HepG2 (cell line): Measurements from ENCODE around the gene CCDC83. TPM values are rescaled to one million over a fixed set of nuclear protein-coding genes. Genes with fewer than 3 reads are reported as not detected.

Experiments used
- ATF1 ChIP-seq: IDR thresholded peaks from 2 replicates; pipeline ENCODE4 v1.6.1; 2016; ENCODE audit warnings: mild to moderate bottlenecking, control low read depth
- CC2D1A ChIP-seq: sonication (generic); formaldehyde crosslinking; IDR thresholded peaks from 2 replicates; pipeline ENCODE4 v1.8.1; 2023; ENCODE audit warnings: mild to moderate bottlenecking, missing genetic modification reagents
- CCDC6 ChIP-seq: sonication (generic); formaldehyde crosslinking; IDR thresholded peaks from 2 replicates; pipeline ENCODE4 v1.8.1; 2022; ENCODE audit warnings: mild to moderate bottlenecking, missing genetic modification reagents, moderate library complexity
- DNMT3B ChIP-seq: conservative IDR thresholded peaks from 2 replicates; pipeline ENCODE4 v1.6.1; 2016; ENCODE audit warnings: missing biosample characterization, control low read depth
- FOXP1 ChIP-seq, 2 experiments: fragments of 450-650 bp in 1 of 2; IDR thresholded peaks; 2 replicates each; pipeline ENCODE4 v1.6.1; 2017 to 2018; ENCODE audit warnings: antibody characterized with exemption in 1 of 2
- HHEX ChIP-seq: IDR thresholded peaks from 2 replicates; pipeline ENCODE4 v1.6.1; 2016; ENCODE audit warnings: control low read depth
- HNF4A ChIP-seq: sonication (generic); formaldehyde crosslinking; IDR thresholded peaks from 2 replicates; pipeline ENCODE4 v1.4.0; 2020; ENCODE audit warnings: missing genetic modification reagents
- HOXD1 ChIP-seq: sonication (generic); formaldehyde crosslinking; IDR thresholded peaks from 2 replicates; pipeline ENCODE4 v1.5.0; 2020; ENCODE audit warnings: missing genetic modification reagents
- KLF15 ChIP-seq: sonication (generic); formaldehyde crosslinking; IDR thresholded peaks from 2 replicates; pipeline ENCODE4 v1.8.1; 2023; ENCODE audit warnings: borderline replicate concordance, mild to moderate bottlenecking, inconsistent platforms, missing genetic modification reagents, mixed read lengths
- KMT2B ChIP-seq: IDR thresholded peaks from 2 replicates; pipeline ENCODE4 v1.6.1; 2016; ENCODE audit warnings: missing genetic modification reagents, missing compliant biosample characterization
- MEF2D ChIP-seq: sonication (generic); formaldehyde crosslinking; IDR thresholded peaks from 2 replicates; pipeline ENCODE4 v1.5.1; 2020; ENCODE audit warnings: mild to moderate bottlenecking, missing genetic modification reagents
- SOX5 ChIP-seq: IDR thresholded peaks from 2 replicates; pipeline ENCODE4 v1.6.1; 2016; ENCODE audit warnings: borderline replicate concordance
- YEATS4 ChIP-seq: sonication (generic); formaldehyde crosslinking; IDR thresholded peaks from 2 replicates; pipeline ENCODE4 v1.4.0; 2020; ENCODE audit warnings: missing genetic modification reagents, borderline replicate concordance
- ZNF816 ChIP-seq: sonication (generic); formaldehyde crosslinking; IDR thresholded peaks from 2 replicates; pipeline ENCODE4 v1.8.0; 2022; ENCODE audit warnings: missing genetic modification reagents, mild to moderate bottlenecking, borderline replicate concordance
- ZNF879 ChIP-seq: sonication (generic); formaldehyde crosslinking; IDR thresholded peaks from 2 replicates; pipeline ENCODE4 v1.8.1; 2023; ENCODE audit warnings: missing genetic modification reagents
- polyA plus RNA-seq, 8 experiments: library from polyadenylated mRNA; depleted of rRNA in 3 of 8; stranded (reverse) in 7 of 8; unstranded in 1 of 8; fragments of >200 nt; fragmentation: Illumina TruSeq in 4 of 8; extraction: Trizol in 4 of 8; gene quantifications; 2 replicates each; pipeline versions ENCODE4 v1.2.1 to v1.2.3, GENCODE V29; 2011 to 2016; ENCODE audit warnings: low read depth in 4 of 8, missing spikeins in 1 of 8, mixed read lengths in 1 of 8; ENCODE audit not compliant: insufficient read depth in 1 of 8
- total RNA-seq, 5 experiments: library from RNA; depleted of rRNA; stranded (reverse); fragments of >200 nt; fragmentation: Illumina TruSeq; extraction: Trizol; gene quantifications; 2 replicates each; pipeline ENCODE4 v1.2.3, GENCODE V29; 2016; ENCODE audit warnings: low read depth in 1 of 5
- TF ChIP-seq, protein P1 (sequence below): sonication (generic); formaldehyde crosslinking; IDR thresholded peaks from 2 replicates; pipeline ENCODE4 v1.5.0; 2020; ENCODE audit warnings: mild to moderate bottlenecking, missing genetic modification reagents, borderline replicate concordance
- TF ChIP-seq, protein P2 (sequence below): sonication (generic); formaldehyde crosslinking; IDR thresholded peaks from 2 replicates; pipeline ENCODE4 v1.8.1; 2023; ENCODE audit warnings: missing genetic modification reagents, inconsistent platforms, borderline replicate concordance
- TF ChIP-seq, protein P3 (sequence below): sonication (generic); formaldehyde crosslinking; IDR thresholded peaks from 2 replicates; pipeline ENCODE4 v1.4.0; 2020; ENCODE audit warnings: missing genetic modification reagents
- TF ChIP-seq, protein P4 (sequence below): sonication (generic); formaldehyde crosslinking; IDR thresholded peaks from 2 replicates; pipeline ENCODE4 v1.5.0; 2020; ENCODE audit warnings: mild to moderate bottlenecking, low read depth, missing genetic modification reagents, borderline replicate concordance
- TF ChIP-seq, protein P5 (sequence below): sonication (generic); formaldehyde crosslinking; IDR thresholded peaks from 2 replicates; pipeline ENCODE4; 2020; ENCODE audit warnings: missing genetic modification reagents, mild to moderate bottlenecking, borderline replicate concordance

CCDC83 gene
- total and polyA plus RNA-seq, 2 of the 13 experiments (the other 11 are each of a cell fraction or from before 2014, with no cell fraction given): not detected

DNA sequence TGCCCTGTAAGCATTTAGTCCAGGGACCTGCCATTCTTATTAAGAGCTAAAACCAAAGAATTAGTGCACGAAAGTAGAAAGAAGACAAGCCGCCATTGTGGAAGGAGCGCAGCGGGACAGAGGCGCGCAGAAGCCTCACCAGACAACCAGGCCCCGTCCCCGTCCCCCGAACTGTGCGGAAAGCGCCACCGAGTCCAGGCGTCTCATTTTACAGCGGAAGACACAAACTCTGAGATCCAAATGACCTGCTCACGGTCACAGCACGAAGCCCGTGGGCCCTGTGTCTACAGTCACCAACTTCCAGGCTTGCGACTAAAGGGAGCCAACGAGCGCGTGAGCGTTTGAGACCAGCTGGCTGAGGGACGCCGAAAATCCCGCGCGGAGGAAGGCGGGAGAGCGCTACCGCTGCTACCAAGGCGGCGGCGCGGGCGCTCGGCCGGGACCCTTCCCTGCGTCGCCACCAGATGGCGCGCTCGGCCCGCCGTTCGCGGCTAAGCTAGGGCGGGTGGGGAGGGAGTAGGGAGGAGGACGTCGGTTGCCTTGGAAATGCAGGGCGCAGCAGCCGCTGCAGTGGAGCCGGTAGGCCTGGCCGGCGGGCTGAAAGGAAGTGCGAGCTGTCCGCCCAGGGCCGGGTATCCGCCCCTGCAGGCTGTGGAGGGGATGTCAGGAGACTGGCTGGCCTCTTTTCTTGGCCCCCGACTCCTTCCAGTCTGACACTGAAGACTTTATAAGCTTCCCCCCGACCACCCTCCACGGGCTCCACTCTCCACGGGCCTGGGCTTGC, 434 bp upstream of the CCDC83 start (continued):
- no peak for TF ChIP-seq ZNF816
- peak; percentile 81; the same call in 1 of the 2 replicates for TF ChIP-seq MEF2D (CRISPR knock-in tag)
- TF ChIP-seq CC2D1A (CRISPR knock-in tag): no peak
- peak; percentile 63; the same call in 1 of the 2 replicates for TF ChIP-seq YEATS4 (CRISPR knock-in tag)
- no peak for TF ChIP-seq FOXP1 (IDR thresholded peaks at IDR 0.05)
- TF ChIP-seq FOXP1 (CRISPR knock-in tag; IDR thresholded peaks at IDR 0.05): no peak
- peak; percentile 72; the same call in 1 of the 2 replicates for TF ChIP-seq SOX5 (CRISPR knock-in tag)
- no peak for TF ChIP-seq HOXD1 (CRISPR knock-in tag)
- TF ChIP-seq HHEX: no peak
- TF ChIP-seq KLF15 (CRISPR knock-in tag): peak; percentile 66; the same call in 1 of the 2 replicates
- TF ChIP-seq, protein P1, sequence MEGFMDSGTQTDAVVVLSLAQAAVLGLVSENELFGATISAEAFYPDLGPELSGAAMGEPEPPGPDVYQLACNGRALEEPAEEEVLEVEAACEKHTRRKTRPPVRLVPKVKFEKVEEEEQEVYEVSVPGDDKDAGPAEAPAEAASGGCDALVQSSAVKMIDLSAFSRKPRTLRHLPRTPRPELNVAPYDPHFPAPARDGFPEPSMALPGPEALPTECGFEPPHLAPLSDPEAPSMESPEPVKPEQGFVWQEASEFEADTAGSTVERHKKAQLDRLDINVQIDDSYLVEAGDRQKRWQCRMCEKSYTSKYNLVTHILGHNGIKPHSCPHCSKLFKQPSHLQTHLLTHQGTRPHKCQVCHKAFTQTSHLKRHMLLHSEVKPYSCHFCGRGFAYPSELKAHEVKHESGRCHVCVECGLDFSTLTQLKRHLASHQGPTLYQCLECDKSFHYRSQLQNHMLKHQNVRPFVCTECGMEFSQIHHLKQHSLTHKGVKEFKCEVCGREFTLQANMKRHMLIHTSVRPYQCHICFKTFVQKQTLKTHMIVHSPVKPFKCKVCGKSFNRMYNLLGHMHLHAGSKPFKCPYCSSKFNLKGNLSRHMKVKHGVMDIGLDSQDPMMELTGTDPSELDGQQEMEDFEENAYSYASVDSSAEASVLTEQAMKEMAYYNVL (CRISPR knock-in tag): peak; percentile 80; the same call in 1 of the 2 replicates
- TF ChIP-seq, protein P2, sequence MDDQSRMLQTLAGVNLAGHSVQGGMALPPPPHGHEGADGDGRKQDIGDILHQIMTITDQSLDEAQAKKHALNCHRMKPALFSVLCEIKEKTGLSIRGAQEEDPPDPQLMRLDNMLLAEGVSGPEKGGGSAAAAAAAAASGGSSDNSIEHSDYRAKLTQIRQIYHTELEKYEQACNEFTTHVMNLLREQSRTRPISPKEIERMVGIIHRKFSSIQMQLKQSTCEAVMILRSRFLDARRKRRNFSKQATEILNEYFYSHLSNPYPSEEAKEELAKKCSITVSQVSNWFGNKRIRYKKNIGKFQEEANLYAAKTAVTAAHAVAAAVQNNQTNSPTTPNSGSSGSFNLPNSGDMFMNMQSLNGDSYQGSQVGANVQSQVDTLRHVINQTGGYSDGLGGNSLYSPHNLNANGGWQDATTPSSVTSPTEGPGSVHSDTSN: 0 out of 2 replicates have a peak, but pooled peaks have one; percentile 63
- TF ChIP-seq ATF1 (CRISPR knock-in tag): no peak
- peak; percentile 65; the same call in 1 of the 2 replicates for TF ChIP-seq CCDC6 (CRISPR knock-in tag)
- TF ChIP-seq ZNF879 (CRISPR knock-in tag): peak; percentile 97; the same call in 1 of the 2 replicates
- peak; percentile 80; the same call in 1 of the 2 replicates for TF ChIP-seq DNMT3B (CRISPR knock-in tag)
- TF ChIP-seq HNF4A (CRISPR knock-in tag): peak; percentile 31; the same call in 1 of the 2 replicates
- TF ChIP-seq, protein P3, sequence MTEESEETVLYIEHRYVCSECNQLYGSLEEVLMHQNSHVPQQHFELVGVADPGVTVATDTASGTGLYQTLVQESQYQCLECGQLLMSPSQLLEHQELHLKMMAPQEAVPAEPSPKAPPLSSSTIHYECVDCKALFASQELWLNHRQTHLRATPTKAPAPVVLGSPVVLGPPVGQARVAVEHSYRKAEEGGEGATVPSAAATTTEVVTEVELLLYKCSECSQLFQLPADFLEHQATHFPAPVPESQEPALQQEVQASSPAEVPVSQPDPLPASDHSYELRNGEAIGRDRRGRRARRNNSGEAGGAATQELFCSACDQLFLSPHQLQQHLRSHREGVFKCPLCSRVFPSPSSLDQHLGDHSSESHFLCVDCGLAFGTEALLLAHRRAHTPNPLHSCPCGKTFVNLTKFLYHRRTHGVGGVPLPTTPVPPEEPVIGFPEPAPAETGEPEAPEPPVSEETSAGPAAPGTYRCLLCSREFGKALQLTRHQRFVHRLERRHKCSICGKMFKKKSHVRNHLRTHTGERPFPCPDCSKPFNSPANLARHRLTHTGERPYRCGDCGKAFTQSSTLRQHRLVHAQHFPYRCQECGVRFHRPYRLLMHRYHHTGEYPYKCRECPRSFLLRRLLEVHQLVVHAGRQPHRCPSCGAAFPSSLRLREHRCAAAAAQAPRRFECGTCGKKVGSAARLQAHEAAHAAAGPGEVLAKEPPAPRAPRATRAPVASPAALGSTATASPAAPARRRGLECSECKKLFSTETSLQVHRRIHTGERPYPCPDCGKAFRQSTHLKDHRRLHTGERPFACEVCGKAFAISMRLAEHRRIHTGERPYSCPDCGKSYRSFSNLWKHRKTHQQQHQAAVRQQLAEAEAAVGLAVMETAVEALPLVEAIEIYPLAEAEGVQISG (CRISPR knock-in tag): peak; percentile 79
- TF ChIP-seq, protein P4, sequence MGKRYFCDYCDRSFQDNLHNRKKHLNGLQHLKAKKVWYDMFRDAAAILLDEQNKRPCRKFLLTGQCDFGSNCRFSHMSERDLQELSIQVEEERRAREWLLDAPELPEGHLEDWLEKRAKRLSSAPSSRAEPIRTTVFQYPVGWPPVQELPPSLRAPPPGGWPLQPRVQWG (CRISPR knock-in tag): no peak
- TF ChIP-seq, protein P5, sequence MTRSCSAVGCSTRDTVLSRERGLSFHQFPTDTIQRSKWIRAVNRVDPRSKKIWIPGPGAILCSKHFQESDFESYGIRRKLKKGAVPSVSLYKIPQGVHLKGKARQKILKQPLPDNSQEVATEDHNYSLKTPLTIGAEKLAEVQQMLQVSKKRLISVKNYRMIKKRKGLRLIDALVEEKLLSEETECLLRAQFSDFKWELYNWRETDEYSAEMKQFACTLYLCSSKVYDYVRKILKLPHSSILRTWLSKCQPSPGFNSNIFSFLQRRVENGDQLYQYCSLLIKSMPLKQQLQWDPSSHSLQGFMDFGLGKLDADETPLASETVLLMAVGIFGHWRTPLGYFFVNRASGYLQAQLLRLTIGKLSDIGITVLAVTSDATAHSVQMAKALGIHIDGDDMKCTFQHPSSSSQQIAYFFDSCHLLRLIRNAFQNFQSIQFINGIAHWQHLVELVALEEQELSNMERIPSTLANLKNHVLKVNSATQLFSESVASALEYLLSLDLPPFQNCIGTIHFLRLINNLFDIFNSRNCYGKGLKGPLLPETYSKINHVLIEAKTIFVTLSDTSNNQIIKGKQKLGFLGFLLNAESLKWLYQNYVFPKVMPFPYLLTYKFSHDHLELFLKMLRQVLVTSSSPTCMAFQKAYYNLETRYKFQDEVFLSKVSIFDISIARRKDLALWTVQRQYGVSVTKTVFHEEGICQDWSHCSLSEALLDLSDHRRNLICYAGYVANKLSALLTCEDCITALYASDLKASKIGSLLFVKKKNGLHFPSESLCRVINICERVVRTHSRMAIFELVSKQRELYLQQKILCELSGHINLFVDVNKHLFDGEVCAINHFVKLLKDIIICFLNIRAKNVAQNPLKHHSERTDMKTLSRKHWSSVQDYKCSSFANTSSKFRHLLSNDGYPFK: peak; percentile 65; the same call in 1 of the 2 replicates
- TF ChIP-seq KMT2B (CRISPR knock-in tag): peak; percentile 91
